Karpas-422 (cell line): ENCODE measurements around the gene CNIH3. TPM values are rescaled to one million over a fixed set of nuclear protein-coding genes. Genes with fewer than 3 reads are reported as not detected.

ENCODE experiments used
- DNase-seq: peaks from one replicate; pipeline ENCODE4 v3.0.0-alpha.2; 2015
- H2AFZ ChIP-seq: fragments of 200-600 bp; sonication (generic); 2 replicates; pipeline ENCODE4 v1.6.1; 2014; ENCODE audit warnings: antibody characterized with exemption, low read length, mixed read lengths
- H3K27ac ChIP-seq: fragments of 200-600 bp; sonication (generic); 2 replicates; pipeline ENCODE4 v1.5.1; 2014; ENCODE audit warnings: mild to moderate bottlenecking, low read length, moderate library complexity
- H3K27me3 ChIP-seq: fragments of 200-600 bp; sonication (generic); 2 replicates; pipeline ENCODE4 v1.6.1; 2014; ENCODE audit warnings: low read length, mixed read lengths
- H3K36me3 ChIP-seq: fragments of 200-600 bp; sonication (generic); 2 replicates; pipeline ENCODE4 v1.6.1; 2014; ENCODE audit warnings: low read length, mixed read lengths; ENCODE audit not compliant: insufficient read depth
- H3K4me1 ChIP-seq: fragments of 200-600 bp; sonication (generic); 2 replicates; pipeline ENCODE4 v1.6.1; 2014; ENCODE audit warnings: mild to moderate bottlenecking, low read length, mixed read lengths
- H3K4me2 ChIP-seq: fragments of 200-600 bp; sonication (generic); 2 replicates; pipeline ENCODE4 v1.6.1; 2014; ENCODE audit warnings: low read length, low read depth, mild to moderate bottlenecking; ENCODE audit not compliant: poor library complexity, severe bottlenecking
- H3K4me3 ChIP-seq: fragments of 200-600 bp; sonication (generic); 2 replicates; pipeline ENCODE4 v1.5.1; 2014; ENCODE audit warnings: mild to moderate bottlenecking, antibody characterized with exemption, low read length, mixed read lengths
- H3K79me2 ChIP-seq: fragments of 200-600 bp; sonication (generic); 2 replicates; pipeline ENCODE4 v1.6.1; 2014; ENCODE audit warnings: mild to moderate bottlenecking, low read length, mixed read lengths
- H3K9ac ChIP-seq: fragments of 200-600 bp; sonication (generic); 2 replicates; pipeline ENCODE4 v1.6.0; 2014; ENCODE audit warnings: low read length
- H3K9me2 ChIP-seq: fragments of 200-600 bp; sonication (generic), shearing (Covaris generic); replicated peaks from 2 replicates; pipeline ENCODE4 v1.6.0; 2014; ENCODE audit warnings: mild to moderate bottlenecking, low read length, moderate library complexity; ENCODE audit not compliant: insufficient read depth
- H3K9me3 ChIP-seq: fragments of 300-700, 200-600 bp; sonication (generic); 2 replicates; pipeline ENCODE4 v1.6.1; 2014; ENCODE audit warnings: low read length, mixed read lengths
- H4K20me1 ChIP-seq: fragments of 200-600 bp; sonication (generic); 2 replicates; pipeline ENCODE4 v1.6.1; 2014; ENCODE audit warnings: mild to moderate bottlenecking, antibody characterized with exemption, low read length, low read depth; ENCODE audit not compliant: insufficient read depth
- total RNA-seq: library from RNA; depleted of rRNA; stranded (reverse); fragments of >200 nt; shearing (Covaris generic); gene quantifications from 2 replicates; pipeline ENCODE4 v1.2.3, GENCODE V29; 2014; ENCODE audit warnings: low replicate concordance

Gene CNIH3
- total RNA-seq, 1 experiment from 2014 or later: 4.7 TPM

DNA sequence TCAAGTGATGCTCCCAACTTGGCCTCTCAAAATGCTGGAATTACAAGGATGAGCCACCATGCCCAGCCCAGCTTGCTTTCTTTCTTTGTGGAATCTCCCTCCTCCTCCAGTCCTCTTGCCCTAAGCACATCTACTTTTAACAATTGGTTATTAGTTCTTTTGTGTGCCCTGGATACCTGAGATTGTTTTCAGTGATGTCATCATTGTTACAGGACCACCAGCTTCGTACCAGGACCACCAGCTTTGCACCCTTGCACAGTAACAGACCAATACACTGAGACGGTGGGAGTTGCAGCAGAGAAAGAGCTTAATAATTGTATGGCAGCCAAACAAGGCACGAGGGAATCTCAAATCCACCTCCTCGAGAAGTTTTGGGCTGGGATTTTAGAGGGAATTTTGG is 71.3 kb downstream of the CNIH3 start:
- no peaks in the 10 kb centered on the region for H3K79me2 ChIP-seq
- H2AFZ ChIP-seq: no peak overlapping the region

DNA sequence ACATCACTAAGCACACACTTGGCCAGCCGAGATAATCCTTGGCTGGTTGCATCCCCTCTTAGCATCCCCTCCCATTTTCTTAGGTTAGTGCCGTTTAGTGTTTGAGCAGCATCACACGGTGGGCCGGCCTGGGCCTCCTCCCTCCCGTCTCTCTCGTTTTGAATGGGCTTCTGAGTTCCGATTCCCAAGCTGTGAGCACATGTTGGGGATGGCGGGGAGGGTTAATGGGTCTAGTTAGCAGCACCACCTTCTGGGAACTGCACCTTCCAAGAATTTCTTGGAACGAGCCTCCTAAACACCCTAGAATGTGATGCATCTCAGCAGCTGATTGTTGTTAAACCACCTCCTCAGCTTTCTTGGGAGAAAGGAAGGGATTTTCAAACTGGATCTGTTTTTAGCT is 73.3 kb downstream of the CNIH3 start:
- Histone ChIP-seq H3K4me3 (no peak overlapping the region), H3K27ac (no peak overlapping the region), H3K9me2 (no peaks in the 10 kb centered on the region), H3K9ac (no peak overlapping the region), H3K27me3 (no peaks in the 10 kb centered on the region), H3K79me2 (no peaks in the 10 kb centered on the region), H3K4me1 (no peaks in the 10 kb centered on the region), H3K9me3 (no peaks in the 10 kb centered on the region), H3K4me2 (no peak overlapping the region), H4K20me1 (no peaks in the 10 kb centered on the region), H2AFZ (no peak overlapping the region), H3K36me3 (no peaks in the 10 kb centered on the region)
- DNase-seq: no peak

More for the DNA sequence above, 71.3 kb downstream of the CNIH3 start:
- H4K20me1 ChIP-seq: no peaks in the 10 kb centered on the region
- H3K27me3 ChIP-seq: no peaks in the 10 kb centered on the region
- no peak overlapping the region for H3K4me2 ChIP-seq
- no peak overlapping the region for H3K9ac ChIP-seq
- H3K27ac ChIP-seq: no peak overlapping the region
- no peaks in the 10 kb centered on the region for H3K9me2 ChIP-seq
- no peaks in the 10 kb centered on the region for H3K36me3 ChIP-seq
- DNase-seq: no peak
- no peaks in the 10 kb centered on the region for H3K4me1 ChIP-seq
- no peaks in the 10 kb centered on the region for H3K9me3 ChIP-seq
- no peak overlapping the region for H3K4me3 ChIP-seq

DNA sequence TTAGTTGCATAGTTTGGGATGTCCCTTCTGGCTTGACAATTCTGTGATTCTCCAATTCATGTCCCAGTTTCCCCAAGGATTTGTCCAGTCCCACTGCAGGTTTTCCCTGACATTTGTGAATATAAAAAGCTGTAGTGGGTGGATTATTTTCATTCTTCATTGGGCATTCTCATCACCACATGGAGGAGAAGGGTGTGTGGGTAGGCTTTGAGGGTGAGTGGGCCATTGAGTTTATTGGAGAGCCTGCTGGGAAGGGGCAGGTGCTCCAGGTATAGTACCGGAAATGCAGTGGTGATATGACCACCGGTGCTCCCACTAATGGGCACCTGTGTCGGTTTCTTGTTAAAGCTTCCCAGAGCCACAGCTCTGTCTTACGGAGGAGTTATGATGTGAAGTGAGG is 74.5 kb downstream of the CNIH3 start:
- no peaks in the 10 kb centered on the region for H3K4me1 ChIP-seq
- H3K9ac ChIP-seq: no peak overlapping the region
- no peaks in the 10 kb centered on the region for H3K36me3 ChIP-seq
- no peaks in the 10 kb centered on the region for H3K79me2 ChIP-seq
- no peak for DNase-seq
- H3K9me2 ChIP-seq: no peaks in the 10 kb centered on the region
- no peak overlapping the region for H3K4me2 ChIP-seq
- H3K9me3 ChIP-seq: no peaks in the 10 kb centered on the region
- no peak overlapping the region for H3K4me3 ChIP-seq
- no peak overlapping the region for H3K27ac ChIP-seq
- H4K20me1 ChIP-seq: no peaks in the 10 kb centered on the region
- H3K27me3 ChIP-seq: no peaks in the 10 kb centered on the region
- H2AFZ ChIP-seq: no peak overlapping the region

DNA sequence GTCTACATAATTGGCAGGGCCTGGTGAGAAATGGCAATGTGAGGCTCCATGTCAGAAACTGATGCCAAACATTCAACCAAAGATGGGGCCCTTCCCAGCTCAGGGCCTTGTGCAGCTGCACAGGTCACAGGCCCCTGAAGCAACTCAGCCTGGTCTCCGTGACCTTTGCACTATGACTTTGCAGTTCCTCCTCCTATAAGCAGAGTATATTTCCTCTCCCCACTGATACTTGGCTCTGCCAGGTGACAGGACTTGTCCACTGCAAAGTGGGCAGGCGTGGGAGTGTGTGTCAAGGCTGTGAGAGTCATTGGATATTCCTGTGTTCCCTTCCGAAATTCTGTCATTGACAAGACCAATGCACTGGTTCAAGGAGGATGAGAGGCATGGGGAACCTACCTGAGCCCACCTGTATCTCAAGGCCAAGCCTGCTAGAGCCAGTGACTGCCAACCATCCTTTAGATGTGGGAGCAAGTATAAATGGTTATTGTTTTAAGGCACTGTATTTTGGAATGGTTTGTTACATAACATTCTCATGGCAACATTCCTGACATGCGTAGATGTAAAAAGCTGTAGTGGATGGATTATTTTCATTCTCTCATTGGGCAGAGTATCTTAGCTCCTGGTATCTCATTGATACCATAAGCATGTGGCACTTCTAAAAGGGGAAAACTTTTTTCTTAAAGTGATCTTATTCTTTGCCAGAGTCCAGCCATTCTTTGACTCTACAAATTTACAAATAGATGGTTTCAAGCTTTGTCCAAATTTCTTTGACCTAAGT is 75.2 kb downstream of the CNIH3 start:
- Histone ChIP-seq H3K4me3 (no peak overlapping the region), H3K4me2 (no peak overlapping the region), H3K27me3 (no peaks in the 10 kb centered on the region), H2AFZ (no peak overlapping the region), H4K20me1 (no peaks in the 10 kb centered on the region), H3K36me3 (no peaks in the 10 kb centered on the region), H3K27ac (no peak overlapping the region), H3K9ac (no peak overlapping the region), H3K79me2 (no peaks in the 10 kb centered on the region), H3K9me3 (no peaks in the 10 kb centered on the region), H3K4me1 (no peaks in the 10 kb centered on the region), H3K9me2 (no peaks in the 10 kb centered on the region)
- DNase-seq: no peak

DNA sequence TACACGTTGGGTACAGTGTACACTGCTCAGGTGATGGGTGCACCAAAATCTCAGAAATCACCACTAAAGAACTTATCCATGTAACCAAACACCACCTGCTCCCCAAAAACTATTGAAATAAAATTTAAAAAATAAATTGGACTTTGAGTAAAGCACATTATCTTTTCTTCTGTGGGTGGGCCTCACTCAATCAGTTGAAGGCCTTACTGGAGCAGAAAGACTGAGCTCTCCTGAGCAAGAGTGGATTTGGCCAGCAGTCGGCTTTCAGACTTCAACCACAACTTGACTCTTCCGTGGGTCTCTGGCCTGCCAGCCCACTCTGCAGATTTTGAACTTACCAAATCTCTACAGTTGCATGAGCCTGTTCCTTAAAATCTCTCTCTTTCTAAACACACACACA is 78.9 kb downstream of the CNIH3 start:
- no peaks in the 10 kb centered on the region for H3K27me3 ChIP-seq
- no peaks in the 10 kb centered on the region for H3K9me2 ChIP-seq
- no peaks in the 10 kb centered on the region for H4K20me1 ChIP-seq
- no peaks in the 10 kb centered on the region for H3K36me3 ChIP-seq
- H3K9ac ChIP-seq: no peak overlapping the region
- no peaks in the 10 kb centered on the region for H3K9me3 ChIP-seq
- H3K4me1 ChIP-seq: no peaks in the 10 kb centered on the region
- H3K4me2 ChIP-seq: no peak overlapping the region
- H3K79me2 ChIP-seq: no peaks in the 10 kb centered on the region
- H3K27ac ChIP-seq: no peak overlapping the region
- no peak for DNase-seq
- no peak overlapping the region for H3K4me3 ChIP-seq
- no peak overlapping the region for H2AFZ ChIP-seq

DNA sequence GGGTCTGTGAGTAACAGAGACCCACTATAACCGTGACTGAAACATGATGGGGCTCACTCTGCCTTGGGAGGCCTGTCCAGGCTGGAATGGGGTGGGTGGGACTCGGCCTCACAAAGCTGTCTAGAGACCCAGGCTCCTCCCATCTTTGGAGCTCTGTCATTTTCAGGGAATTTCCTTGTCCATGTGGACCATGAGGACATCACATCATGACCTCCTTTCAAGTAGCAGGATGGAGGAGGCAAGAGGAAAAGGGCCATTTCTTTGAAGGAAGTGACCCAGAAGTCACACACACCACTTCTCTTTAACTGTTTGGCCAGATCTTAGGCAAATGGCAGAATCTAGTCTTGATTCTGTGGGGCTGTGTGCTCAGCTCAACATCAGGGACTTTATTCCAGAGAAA is 79.9 kb downstream of the CNIH3 start:
- Histone ChIP-seq H3K4me3 (no peak overlapping the region), H3K79me2 (no peaks in the 10 kb centered on the region), H3K27me3 (no peaks in the 10 kb centered on the region), H3K9me2 (no peaks in the 10 kb centered on the region), H3K4me2 (no peak overlapping the region), H3K27ac (no peak overlapping the region), H3K4me1 (no peaks in the 10 kb centered on the region), H2AFZ (no peak overlapping the region), H3K36me3 (no peaks in the 10 kb centered on the region), H3K9me3 (no peaks in the 10 kb centered on the region), H4K20me1 (no peaks in the 10 kb centered on the region), H3K9ac (no peak overlapping the region)
- no peak for DNase-seq

DNA sequence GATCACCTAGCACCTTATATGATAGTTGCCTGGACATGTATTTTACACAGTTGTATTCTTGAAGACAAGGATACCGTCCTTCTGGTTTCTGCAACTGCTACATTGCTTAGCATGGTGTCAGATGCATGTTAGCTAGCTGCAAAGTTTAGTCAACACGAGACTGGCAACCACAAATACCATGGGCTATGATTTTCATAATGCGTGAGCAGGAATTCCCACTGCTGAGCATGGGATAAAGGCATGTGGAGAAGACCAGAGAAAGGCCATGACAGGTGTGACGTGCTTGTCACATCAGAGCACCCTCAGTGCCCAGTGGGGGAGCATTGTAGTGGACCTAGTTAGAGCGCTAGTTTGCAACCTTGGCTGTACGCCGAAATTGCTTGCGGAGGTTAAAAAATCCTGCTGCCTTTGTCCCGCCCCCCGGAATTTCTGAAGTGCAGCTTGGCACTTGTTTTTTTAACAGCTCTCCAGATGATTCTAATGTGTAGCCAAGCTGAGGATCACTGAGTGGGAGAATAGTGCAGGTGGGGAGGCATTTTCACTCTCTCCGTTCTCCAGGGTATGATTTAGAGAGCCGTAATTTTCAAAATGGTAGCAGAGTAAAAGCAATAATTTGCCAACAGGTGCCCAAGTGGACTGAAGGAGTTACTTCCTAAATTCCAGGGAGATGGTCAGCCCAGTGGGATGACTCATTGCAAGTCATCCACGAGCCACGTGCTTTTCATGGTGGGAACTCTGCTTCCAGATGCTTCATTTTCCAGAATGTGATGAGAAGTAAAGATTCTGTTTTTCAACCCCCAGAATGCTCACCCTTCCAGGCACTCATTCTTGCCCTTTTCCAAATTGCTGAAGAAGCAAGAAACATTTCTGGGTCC is 81.0 kb downstream of the CNIH3 start:
- Histone ChIP-seq H3K9me3 (no peaks in the 10 kb centered on the region), H3K27me3 (no peaks in the 10 kb centered on the region), H3K79me2 (no peaks in the 10 kb centered on the region), H3K27ac (no peak overlapping the region), H2AFZ (no peak overlapping the region), H3K4me1 (no peaks in the 10 kb centered on the region), H3K4me2 (no peak overlapping the region), H3K36me3 (no peaks in the 10 kb centered on the region), H3K4me3 (no peak overlapping the region), H3K9me2 (no peaks in the 10 kb centered on the region), H4K20me1 (no peaks in the 10 kb centered on the region), H3K9ac (no peak overlapping the region)
- no peak for DNase-seq

DNA sequence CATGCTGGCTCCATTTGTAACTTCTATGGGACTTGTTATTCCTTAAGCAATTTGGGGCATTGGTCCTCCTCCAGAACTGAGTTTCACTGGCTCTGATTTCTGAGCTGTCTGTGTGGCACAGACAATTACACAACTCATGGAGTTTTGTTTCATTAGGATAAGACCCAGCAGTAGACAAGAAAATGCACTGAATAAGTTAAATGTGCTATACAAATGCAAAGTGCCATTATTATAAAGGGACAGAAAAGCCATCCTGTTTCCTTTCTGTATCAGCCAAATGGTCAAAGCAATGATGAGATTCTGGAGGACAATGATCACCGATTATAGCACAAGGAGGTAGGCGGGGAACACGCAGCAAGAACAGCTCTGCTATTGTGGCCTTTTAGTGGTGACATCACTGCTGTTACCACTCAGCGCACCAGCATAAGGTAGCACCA is 81.9 kb downstream of the CNIH3 start:
- Histone ChIP-seq H2AFZ (no peak overlapping the region), H3K4me1 (no peaks in the 10 kb centered on the region), H3K4me2 (no peak overlapping the region), H3K27me3 (no peaks in the 10 kb centered on the region), H3K27ac (no peak overlapping the region), H3K36me3 (no peaks in the 10 kb centered on the region), H3K79me2 (no peaks in the 10 kb centered on the region), H3K4me3 (no peak overlapping the region), H3K9me2 (no peaks in the 10 kb centered on the region), H3K9ac (no peak overlapping the region), H4K20me1 (no peaks in the 10 kb centered on the region), H3K9me3 (no peaks in the 10 kb centered on the region)
- DNase-seq: no peak
